Thoracic aorta endothelial cell (primary cell): ENCODE data around the gene ICOS. TPM values are rescaled to one million over a fixed set of nuclear protein-coding genes. Genes with fewer than 3 reads are reported as not detected.

Experiments
- total RNA-seq: library from RNA; depleted of rRNA; stranded (reverse); fragments of >200 nt; gene quantifications from 2 replicates; pipeline ENCODE4 v1.2.3, GENCODE V29; 2012

The ICOS gene, protein sequence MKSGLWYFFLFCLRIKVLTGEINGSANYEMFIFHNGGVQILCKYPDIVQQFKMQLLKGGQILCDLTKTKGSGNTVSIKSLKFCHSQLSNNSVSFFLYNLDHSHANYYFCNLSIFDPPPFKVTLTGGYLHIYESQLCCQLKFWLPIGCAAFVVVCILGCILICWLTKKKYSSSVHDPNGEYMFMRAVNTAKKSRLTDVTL
- total RNA-seq = not detected in 2 replicates

DNA sequence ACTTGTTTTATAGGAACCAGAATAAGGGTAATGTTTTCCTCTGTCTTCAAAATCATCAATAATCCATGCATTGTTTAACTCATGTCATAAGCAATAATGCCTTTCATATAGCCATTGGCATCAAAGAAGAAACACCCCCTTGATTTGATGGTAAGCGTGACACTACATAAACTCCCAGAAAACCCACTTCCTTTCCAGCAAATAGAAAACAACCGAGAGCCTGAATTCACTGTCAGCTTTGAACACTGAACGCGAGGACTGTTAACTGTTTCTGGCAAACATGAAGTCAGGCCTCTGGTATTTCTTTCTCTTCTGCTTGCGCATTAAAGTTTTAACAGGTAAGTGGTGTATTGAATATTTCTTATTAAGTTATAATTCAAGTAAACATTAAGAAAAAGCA, at the start of gene ICOS:
TSS of gene ICOS (plus strand) at position 229 of the 400 bp plus-strand sequence. CDS start at position 281, 52 bp downstream.

Other genes with a start within 250 kb of the ICOS start
- under 0.01 and 0.07 TPM in 2 replicates for gene CD28, start 230.1 kb upstream of the ICOS start, total RNA-seq
- gene CTLA4, start 69.0 kb upstream of the ICOS start, total RNA-seq = not detected in 2 replicates